Ureter (tissue), 1 donor: Measurements from ENCODE around the gene KLHDC4. TPM values are rescaled to one million over a fixed set of nuclear protein-coding genes. Genes with fewer than 3 reads are reported as not detected.
"Not testable (repeated sequence)": the region's sequence is repeated elsewhere in the genome, so short reads cannot be mapped to it uniquely, and the experiment has no call there.

ENCODE experiments used
- DNase-seq: peaks from one replicate; pipeline ENCODE4 v3.0.0-alpha.2; 2020; ENCODE audit warnings: low spot score
- total RNA-seq: library from RNA; stranded (reverse); gene quantifications from one replicate; pipeline ENCODE4 v1.2.4, GENCODE V29; 2023
- donor health status: DM: yes; HTN: yes; CAD: no.

The KLHDC4 gene
- total RNA-seq, 1 donor from 2014 or later: 63.2 TPM

DNA sequence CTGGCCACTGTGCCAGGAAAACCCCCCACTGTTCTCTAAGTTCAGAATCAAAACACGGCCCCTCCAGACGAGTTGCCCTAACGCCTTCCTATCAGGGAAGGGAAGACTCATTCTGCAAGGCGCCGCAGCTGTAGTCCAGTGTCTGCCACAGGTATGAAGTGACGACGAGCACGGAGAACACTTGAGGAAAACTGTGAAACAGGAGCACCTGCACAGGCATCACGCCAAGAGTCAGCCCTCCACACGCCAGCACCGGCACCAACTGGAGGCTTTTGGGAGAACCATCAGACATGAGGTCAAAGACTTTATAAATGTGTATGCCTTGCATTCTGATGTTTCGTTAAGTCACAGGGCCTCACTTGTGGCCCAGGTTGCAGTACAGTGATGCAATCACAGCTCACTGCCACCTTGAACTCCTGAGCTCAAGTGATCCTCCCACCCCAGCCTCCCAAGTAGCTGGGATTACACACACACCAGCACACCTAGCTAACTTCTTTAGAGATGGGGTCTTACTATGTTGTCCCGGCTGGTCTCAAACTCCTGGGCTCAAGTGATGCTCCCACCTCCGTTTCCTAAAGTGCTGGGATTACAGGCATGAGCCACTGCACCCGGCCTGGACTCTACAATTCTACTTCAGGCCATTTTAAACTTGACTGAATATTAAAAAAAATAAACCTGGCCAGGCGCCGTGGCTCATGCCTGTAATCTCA, 22.9 kb downstream of the KLHDC4 start:
- DNase-seq: no peak

- no peak for DNase-seq
These were observed 23.9 kb downstream of the KLHDC4 start for GRCh38 chr16:87741700-87742415.

DNA sequence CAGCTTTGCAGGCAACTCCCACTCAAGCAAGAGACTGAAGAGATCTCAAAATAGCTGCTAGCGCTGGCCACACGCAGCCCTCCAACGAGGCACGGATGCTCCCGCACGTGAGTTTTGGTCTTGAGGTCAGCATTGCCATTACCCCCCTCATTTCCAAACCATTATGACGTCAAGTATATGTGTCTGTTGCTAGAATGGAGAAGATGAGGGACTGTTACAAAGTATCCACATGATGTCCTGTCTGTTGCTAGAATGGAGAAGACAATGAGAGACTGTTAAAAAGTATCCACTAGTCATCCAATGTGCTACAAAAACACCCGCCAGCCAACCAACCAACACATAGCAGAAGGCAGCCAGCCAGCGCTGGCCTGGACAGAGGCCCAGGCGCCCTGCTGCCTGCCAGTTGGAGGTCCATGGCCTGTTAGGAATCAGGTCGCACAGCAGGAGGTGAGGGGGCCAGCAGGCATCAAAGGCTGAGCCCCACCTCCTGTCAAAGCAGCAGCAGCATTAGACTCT, 24.8 kb downstream of the KLHDC4 start:
- no peak for DNase-seq

- DNase-seq: no peak
These were observed 25.3 kb downstream of the KLHDC4 start for GRCh38 chr16:87740441-87740840.

GRCh38 chr16:87739801-87740200, 26.0 kb downstream of the KLHDC4 start:
- no peak for DNase-seq

DNA sequence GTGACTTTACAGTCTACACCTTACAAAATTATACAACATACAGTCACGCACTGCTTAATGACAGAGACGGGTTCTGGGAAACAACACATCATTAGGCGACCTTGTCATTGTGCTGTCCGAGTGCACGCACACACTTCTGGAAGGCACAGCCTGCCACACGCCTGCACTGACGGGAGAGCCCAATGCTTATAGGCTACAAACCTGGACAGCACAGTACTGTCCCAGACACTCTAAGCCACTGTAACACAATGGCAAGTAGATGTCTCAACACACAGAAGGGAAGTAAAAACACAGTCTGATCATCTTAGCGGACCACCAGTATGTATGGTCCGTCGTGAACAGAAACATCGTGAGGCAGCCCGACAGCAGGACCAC, 29.8 kb downstream of the KLHDC4 start:
- DNase-seq: no peak

DNA sequence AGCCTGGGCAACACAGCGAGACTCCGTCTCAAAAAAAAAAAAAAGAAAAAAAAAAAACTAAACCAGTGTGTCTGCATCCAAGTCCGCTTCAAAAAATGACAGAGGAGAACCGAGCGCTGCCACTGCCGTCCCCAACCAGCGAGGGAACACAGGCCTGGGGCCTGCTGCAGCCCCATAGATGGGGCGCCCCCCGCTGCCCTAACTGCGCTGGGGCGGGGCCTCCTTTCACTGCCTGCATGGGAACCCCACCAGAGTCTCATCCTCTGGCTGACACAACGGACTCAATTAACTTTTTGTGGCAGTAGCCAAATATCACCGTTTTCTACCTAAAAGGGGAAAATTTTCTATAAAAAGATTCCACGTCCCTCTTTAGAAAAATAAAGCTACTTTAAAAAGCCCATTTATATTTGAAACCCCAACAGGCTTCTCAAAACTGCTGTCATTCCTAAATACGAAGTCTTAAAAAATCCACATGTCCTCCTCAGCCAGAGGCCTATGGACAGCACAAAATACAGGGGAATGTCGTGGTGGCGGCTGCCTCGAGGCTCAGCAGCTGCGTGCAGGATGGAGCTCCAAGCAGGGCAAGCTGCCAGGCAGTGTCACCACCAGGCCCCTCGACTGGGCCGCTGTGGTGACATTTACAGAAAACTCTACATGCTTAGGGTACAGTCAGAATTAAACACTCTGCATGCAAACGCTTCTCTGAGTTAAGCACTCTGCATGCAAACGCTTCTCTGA, 30.3 kb downstream of the KLHDC4 start:
- no peak for DNase-seq

GRCh38 chr16:87734644-87735043, 31.1 kb downstream of the KLHDC4 start:
- no peak for DNase-seq

DNA sequence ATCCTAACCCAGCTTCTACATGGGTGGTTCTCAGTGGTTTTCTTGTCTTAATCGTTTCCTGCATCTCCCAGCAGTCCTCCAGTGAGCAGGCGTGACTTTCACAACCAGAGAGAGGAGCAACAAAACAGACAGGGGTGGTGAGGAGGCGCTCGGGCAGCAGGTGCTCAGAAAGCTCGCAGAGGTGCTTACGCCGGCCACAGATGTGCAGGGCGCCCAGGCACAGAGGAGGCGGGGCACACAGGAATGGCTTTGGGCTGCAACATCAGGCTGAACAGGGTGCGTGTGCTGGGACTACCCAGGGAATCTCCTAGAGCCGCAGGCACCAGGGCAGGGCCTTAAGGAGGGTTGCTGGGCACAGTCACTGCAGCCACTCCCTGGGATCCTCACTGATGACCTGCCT, 32.6 kb downstream of the KLHDC4 start:
- no peak for DNase-seq

DNA sequence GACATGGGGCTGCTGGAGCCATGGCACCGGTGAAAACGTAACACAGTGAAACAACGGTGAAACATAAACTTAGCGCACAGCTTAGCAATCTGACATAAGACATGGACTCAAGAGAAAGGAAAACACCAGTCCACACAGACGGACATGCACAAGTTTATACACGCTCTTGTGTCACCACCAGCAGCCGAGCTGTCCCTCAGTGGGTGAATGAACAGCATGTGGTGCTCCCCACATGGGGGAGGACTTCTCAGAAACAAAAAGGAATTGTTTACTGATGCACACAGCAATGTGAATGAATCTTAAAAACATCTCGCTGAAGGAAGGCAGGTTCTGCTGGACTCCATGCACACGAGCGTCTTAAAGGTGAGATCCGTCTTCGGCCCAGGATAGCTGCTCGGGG, 34.2 kb downstream of the KLHDC4 start:
- DNase-seq: no peak

GRCh38 chr16:87729266-87729954, 36.4 kb downstream of the KLHDC4 start:
- no peak for DNase-seq

DNA sequence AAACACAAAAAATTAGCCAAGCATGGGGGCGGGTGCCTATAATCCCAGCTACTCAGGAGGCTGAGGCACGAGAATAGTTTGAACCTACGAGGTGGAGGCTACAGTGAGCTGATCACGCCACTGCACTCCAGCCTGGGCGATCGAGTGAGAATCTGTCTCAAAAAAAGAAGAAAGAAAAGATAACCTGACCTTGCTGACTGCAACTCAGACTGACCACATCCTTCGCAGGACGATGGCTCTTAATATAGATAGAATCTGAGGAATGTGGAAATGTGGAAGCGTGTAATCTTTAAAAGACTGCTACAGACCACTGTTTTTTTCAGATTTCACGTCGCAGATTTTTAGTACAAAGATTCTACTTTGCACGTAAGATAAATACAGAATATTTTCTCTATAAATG, 37.8 kb downstream of the KLHDC4 start:
- DNase-seq: no peak

DNA sequence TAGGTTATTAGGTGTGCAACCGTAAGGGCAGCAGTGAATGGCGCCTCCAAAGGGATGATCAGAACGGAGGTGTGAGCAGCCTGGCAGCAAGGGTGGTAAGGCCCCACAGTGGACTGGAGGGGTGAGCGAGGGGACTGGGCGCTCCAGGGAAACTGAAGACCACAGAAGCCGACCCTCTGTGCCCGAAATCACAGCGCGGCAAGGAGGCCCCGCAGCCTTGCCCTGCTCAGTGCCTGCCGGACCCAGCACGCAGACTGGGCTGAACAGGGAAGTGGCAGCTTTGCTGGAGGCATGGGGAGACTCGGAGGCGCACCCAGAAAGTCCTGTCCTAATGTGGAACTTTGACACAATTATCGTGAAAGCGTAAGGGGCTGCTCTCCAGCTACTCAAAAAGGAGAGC, 38.4 kb downstream of the KLHDC4 start:
- DNase-seq: no peak

DNA sequence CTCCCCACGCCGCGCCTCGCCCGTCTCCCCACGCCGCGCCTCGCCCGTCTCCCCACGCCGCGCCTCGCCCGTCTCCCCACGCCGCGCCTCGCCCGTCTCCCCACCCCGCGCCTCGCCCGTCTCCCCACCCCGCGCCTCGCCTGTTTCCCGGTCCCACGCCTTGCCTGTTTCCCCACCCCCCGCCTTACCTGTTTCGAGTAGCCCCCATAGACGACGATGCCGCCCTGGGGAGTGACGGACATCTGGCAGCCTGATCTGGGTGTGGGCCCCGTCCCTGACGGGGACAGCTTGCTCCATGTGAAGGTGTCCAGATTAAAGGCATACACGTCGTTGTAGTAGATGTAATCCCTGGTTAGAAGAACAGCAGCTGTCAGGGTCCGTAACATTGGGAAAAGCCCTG, 39.2 kb downstream of the KLHDC4 start:
- DNase-seq: not testable (repeated sequence)

GRCh38 chr16:87725596-87726235, 40.1 kb downstream of the KLHDC4 start:
- DNase-seq: no peak

GRCh38 chr16:87724490-87725291, 41.1 kb downstream of the KLHDC4 start:
- DNase-seq: no peak

DNA sequence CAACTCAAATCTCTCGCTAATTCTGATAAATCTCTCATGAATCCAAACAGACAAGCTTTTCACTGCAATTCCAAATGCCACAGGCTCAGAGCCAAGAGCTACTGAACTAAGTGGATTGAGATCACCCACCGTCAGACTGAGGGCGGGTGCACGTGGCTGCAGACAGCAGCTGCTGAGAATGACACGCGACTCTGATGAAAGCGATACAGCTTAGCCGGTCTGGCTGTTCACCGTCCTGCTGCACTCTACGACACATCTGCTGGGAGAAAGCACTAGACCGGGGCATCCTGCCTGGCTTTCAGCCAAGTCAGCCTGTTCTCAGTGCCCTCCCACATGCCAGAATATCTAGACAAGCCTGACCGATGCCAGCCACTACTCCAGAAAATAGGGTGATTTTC, 42.6 kb downstream of the KLHDC4 start:
- no peak for DNase-seq

GRCh38 chr16:87722590-87723225, 43.1 kb downstream of the KLHDC4 start:
- no peak for DNase-seq

DNA sequence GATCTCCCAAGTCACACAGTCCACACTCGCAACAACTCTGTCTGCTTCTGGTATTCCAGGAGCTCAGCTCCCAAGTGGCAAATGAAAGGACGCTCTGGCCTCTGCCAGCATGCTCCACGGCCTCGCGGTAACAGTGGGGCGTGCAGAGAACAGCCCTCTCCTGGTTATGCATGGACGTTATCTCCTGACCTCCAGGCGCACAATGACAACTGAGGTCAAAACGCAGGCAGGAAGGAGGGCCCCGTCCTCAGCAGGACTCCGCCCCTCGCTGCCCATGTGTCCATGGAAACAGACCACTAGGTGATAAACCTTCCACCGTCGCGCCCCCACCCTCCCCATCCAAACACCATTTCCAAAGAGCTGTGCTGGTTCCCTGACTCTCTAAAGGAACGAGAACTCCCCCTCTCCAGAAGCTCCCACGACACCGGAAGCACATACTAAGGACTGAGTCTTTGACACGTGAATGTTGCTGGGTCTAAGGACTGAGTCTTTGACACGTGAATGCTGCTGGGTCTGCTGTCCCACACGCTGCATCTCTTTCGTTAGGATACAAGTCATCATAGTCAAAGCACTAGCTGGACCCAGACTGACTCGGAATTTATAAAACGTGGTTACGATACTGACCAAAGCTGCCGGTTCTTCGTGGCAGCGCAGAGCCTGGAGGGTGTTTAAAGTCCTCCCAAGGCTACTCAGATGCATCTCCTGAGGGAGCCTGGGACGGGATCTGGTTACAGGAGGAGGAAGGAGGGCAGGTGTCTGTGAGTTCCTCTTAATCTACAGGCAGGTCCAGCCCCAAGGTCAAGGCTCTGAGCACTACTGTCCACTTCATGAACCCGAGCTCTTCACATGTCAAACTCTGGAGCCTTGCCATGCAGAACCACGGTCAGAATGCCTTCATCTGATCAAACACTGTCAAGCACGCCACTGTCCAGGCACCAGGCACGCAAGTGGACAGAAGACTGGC, 43.9 kb downstream of the KLHDC4 start:
- DNase-seq: no peak
